ENCODE data around the gene AUNIP. TPM values are rescaled to one million over a fixed set of nuclear protein-coding genes. Genes with fewer than 3 reads are reported as not detected.

The AUNIP gene, protein sequence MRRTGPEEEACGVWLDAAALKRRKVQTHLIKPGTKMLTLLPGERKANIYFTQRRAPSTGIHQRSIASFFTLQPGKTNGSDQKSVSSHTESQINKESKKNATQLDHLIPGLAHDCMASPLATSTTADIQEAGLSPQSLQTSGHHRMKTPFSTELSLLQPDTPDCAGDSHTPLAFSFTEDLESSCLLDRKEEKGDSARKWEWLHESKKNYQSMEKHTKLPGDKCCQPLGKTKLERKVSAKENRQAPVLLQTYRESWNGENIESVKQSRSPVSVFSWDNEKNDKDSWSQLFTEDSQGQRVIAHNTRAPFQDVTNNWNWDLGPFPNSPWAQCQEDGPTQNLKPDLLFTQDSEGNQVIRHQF
- total RNA-seq: 0.70 and 2.3 TPM in 2 replicates
- 0.90 TPM for polyA plus RNA-seq (2012)

DNA sequence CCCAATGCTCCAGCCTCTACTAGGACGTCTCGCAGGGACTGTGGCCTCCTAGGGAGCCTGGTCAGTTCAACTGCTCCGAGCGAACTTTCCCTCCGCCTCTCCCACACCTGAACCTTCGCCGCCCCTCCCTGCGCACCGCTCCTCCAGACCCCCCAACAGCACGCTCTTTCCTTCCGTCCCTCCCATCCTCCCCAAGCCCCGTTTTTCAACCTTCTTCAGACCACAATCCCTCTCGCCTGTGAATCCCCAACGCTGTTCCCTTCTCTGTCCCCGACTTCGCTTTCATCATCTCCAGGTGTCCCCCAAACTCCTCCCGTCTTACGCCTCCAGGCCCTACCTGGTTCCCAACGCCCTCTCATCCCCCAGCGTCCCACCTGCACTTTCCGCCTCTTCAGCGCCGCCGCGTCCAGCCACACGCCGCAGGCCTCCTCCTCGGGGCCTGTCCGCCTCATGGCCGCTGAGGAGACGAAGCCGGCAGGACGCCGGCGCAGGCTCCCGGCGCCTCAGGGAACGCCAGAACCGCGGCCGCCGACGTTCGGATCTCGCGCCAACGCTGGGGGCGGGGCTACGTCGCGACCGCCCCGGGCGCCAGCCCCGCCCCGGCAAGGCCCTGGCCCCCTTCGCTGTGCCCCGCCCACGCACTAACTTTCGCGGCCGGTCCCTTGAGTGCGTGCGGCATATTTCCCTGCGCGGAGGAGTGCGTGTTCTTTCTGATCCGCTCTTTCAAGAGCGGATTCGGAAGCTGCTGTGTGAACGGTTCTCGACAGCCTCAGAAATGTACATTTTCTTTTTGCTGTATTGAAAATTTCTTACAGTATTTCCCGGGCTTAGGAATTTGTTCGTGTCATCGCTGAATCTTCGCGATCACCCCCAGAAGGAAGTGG is at the start of gene AUNIP:
AUNIP (minus strand) TSS at position 552 of the 884 bp plus-strand sequence; CDS start at position 452, 100 bp downstream.
- peak; percentile 90 for DNase-seq (ENCODE audit: low read depth)

DNA sequence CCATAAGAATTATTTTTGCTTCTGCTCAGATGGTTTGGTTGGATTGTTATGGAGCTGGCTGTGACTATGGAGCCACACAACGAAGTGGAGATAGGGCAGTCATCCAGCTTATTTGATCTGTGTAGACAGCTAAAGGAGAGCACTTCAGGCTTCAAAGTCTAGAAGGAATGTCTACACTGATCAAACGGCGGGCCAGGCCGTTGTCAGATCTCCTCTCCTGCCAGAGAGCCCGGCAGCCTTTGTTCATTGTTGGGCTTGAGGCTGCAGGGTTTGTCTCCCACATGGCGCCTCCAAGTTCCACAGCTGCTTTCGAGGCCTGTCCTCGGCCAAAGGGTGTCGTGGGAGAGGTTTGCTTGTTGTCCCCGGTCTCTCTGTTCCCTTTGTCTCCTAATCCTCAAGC is 49.8 kb upstream of the AUNIP start:
- peak; percentile 53 for DNase-seq (ENCODE audit: low read depth)

DNA sequence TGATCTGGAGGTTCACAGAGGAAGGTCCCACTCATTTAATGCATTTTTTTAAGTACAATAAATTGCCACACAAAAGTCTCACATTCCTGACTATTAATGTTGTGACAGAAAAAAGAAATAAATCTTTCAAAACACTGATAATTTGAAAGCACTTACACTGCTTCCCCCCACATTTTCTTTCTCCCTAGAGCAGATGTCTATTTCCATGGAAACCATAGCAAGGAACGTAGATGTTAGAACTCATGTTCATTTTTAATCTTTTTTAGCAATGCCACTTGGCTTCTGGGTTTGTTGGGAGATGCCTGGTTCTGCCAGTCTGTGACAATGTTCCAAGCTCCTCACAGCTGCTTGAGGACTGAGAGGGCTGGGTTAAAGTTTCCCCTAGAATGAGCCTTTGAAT is 48.9 kb upstream of the AUNIP start:
- DNase-seq (ENCODE audit: low read depth): no peak

DNA sequence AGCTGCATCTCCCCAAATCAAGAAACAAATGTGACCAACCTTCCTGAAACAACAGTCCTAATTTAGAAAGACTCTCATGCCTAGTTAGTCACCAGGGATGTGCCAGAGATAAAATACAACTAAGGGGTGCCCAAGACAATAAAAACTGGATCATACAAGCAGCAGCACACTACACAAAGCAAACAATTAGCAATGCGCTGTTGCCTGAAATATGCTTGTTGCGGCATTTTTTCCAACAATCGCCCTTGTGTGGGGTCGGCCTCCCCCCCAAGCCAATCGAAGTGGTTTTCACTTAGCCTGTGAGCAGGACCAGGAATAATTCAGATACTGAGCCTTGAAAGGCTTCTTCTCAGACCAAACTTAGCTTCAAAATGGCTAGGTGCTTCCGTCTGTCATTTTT is 48.3 kb upstream of the AUNIP start:
- DNase-seq (ENCODE audit: low read depth): peak; percentile 67

DNA sequence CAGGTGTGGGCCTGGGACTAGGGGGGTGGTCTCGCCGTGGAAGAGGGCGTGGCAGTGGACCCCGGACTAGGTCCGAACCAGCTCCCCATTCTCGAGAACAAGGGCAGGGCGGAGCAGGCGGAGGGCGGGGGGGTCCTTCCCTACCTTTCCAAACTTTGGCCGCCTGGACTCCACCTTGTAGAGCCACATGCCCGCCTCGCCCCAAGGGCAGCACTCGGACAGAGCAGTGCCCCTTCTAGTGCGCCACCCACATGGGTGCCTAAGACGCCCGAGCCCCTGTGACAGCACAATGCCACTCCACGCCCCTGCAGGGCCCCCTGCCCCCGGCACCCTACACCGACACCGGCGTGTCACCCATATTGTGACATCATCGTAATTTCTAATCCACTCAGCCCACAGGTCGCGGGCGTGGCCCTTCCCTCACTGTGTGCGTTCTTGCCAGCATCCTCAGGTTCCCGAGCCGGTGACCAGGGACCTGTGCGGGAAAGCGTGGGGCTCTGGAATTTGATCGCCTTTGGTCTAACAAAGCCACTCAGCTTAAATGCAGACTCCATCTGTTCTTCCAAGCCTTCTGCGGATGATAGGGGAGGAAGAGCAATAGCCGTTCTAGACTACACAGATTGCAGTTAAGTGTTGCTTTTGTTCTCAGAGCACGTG is 47.5 kb upstream of the AUNIP start:
- peak; percentile 39 for DNase-seq (ENCODE audit: low read depth)

DNA sequence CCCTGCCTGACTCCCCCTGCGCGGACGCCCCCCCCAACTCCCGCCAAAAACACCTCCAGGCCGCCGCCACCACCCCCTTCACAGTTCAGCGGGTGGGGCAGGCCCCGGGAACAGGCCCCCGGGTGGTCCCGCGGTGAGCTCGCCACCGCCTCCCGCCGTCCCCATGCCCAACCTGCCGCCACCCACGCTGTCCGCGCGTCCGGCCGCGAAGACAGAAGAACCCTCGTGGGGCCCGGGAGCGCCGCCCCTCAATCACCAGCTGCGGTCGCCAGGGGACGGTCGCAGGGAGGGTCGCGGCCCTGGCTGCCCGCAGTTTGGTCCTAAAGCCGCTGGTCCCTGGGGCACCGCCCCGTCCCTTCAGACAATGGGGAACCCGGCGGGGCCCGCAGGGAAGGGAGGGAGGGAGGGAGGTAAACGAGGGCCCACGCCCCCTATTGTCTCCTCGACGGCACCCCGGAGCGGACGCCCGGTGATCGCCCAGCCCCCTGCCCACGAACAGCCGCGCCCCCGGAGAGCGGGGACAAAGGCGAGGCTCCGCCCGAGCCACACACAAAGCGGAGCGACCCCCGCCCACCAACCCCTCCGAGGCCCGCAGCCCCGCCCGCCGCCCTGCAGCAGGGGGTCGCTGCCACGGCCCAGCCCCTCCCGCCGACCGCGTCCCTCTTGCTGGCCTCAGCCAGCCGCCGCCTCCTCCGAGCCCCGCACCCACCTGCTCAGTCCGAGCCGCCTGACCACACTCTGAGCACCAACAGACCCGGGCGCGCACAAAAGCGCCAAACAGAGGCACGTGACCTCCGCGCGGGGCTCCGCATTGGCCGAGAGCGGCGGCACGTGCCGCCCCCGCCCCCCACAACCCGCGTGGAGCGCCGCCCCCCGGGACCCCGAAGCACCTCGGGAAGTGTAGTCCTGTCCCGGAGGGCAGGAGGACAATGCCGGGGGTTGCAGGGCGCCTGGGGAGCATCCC is 46.7 kb upstream of the AUNIP start, which contains the start of gene STMN1:
STMN1 (minus strand) TSS at position 740 of the 964 bp plus-strand sequence. CDS start 1,743 bp downstream, outside the sequence.
- peak; percentile 96 for DNase-seq (ENCODE audit: low read depth)

DNA sequence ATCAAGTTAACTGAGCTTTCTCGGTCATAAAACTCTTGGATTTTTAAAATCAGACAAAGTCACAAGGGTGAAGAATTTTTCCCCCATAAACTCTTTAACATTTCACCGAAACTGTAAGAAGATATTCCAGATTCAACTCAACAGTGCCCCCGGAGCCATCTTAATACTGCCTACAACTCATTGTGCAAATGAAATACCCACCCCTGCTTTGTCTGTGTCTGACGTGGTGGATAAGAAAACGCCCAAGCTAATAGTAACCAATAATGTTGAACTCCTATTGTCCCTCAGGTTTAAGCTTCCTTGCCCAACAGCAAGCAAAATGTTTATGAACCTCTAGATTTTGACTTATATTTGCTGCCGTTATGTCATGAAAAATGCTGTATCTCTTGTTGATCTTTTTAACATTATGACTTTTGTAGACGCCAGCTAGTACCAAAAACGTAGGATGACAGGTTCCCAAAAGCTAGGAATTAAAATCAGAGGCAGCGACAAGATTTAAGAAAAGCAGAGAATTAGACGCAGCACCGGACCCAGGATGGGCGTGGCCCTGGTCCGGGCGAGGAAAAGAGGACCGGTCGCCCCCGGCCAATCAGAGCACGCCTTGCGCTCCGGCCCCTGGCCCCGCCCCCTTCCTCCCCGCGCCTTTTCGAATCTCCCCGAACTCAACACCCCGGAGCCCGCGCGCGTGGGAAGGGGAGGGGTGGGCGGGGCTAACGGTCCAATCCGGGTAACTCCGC is 45.9 kb upstream of the AUNIP start:
- DNase-seq (ENCODE audit: low read depth): peak; percentile 94

DNA sequence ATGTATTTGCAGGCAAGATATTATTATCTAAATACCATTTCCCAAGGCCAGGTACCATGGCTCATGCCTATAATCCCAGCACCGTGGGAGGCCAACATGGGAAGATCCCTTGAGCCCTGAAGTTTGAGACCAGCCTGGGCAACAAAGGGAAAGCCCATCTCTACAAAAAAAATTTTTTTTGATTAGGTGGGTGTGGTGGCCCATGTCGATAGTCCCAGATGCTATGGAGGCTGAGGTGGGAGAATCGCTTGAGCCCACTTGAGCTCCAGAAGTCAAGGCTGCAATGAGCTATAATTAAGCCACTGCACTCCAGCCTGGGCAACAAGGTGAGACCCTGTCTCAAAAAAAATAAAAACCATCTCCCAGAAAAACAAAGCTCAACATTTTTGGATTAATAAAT is 44.7 kb upstream of the AUNIP start:
- DNase-seq (ENCODE audit: low read depth): no peak

DNA sequence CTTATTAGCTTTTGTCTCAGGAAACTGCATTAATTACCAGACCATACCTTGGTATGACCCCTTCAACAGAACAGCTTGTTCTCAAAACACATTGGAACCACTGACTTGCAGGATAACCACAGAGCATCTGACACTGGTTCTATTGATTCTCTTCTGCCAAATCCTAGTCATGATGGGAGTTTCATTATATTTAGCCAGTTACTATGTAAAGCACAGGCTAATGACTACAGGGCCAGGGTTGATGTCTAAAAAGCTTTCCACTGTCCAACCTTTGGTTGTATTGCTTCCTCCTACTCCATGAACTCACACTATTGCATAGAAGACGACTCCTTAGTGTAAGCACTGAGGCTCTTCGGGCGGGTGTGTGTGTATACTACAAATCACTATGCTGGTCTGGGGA is 43.2 kb upstream of the AUNIP start:
- peak; percentile 62 for DNase-seq (ENCODE audit: low read depth)

DNA sequence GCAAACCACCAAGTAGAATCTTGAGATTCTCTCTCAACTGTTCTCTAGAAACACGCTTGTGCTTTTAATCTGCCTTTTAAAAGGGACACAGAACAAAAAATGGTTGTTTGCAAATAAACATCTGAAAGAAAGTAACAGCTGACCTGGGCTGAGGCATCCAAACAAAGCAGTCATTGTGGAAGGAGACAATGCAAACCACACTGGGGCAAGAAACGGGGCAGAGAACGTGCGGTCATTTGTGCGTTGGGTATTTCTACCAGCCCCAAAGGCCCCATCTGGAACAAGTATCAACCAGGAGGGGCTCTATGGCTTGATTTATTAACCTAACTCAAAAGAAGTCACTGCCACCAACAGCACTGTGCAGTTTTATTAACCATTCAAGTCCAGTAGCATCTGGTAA is 41.0 kb upstream of the AUNIP start:
- peak; percentile 54 for DNase-seq (ENCODE audit: low read depth)

DNA sequence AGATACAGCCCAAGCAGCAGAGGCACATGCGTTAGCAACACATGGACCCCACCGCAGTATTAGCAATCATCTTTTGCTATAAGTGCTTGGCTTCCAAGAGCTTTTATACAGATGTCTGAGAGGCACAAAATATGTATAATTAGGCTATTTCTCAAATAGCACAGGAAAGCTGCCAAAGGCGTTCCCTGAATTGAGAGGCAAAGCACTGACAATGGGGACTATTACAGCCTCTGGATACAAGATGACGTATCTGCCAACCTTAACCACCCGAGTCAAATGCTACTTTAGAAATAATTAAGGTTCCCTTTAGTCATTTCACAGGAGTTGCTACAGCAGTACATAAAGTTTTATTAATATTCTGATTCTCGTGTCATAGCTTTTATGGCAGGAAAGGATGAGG is 40.5 kb upstream of the AUNIP start:
- DNase-seq (ENCODE audit: low read depth): no peak

DNA sequence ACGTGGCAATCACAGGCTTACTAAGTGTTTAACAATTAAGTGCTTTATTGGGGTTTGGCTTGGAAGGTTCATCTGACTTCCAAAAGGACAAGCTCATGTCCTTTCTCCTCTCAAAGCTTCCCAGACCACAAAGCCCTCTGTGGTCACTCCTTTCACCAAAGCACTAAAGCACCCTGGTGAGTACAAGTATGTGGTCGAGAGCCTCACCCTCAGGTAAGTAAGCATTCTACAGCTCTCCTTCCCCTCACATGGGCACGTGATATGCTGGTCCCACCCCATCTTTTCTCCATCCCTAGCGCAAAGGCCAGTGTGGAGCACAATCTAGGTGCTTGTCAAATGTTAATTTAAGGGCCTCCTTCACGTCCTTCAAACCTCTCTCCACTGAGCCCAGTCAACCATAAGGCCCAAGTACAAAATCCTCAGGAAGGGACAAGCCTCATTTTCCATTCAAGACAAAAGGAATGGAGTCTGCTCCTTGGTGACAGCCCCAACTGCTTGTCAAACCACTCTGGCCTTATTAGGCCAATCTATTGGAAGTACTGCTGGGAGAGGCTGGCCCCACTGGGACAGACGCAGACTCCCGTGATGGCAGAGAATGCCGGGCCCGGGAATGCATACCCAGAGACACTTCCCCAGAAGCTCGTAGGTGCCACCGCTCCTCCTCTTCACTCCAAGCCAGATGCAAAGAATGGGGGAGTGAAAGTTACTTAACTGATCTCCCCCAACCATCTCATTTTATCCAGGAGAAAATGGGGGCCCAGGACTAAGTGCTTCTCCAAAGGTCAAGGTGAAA is 39.2 kb upstream of the AUNIP start:
- DNase-seq (ENCODE audit: low read depth): peak; percentile 80

DNA sequence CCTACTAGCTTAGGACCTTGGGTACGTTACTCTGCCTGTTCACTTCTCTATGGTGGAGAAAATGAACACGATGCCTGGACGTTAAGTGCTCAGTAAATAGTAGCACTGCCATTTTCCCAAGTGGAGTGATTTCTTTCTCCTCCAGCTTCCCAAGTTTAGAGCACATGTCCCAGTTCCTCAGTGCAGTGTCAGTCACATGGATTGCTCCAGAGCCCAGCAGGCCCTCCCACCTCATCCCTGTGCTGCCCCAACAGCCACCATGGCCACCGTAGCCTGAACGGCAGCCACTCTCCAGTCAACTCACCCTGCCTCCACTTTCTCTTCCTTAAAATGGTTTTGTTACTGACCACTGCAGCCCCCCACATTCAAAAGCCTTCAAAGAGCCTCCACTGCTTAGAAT is 38.5 kb upstream of the AUNIP start:
- no peak for DNase-seq (ENCODE audit: low read depth)

DNA sequence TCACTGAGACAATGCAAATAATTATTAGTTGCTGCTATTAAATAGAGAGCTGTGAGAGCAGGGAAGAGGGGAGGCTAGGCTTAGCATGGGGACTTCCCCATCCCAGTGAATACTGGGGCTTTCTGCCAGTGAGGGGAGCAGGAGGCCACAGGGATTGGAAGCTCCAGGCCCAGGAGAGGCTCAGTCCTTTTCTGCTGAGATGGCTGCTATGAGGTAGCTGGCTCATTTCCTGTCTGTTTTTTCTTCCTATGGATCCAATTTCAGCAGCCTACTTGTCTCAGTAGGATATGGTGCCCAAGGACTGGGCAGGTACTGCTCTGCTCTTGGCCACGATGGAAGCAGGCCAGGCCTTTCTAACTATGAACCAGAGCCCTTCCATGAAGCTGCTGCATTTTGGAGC is 37.0 kb upstream of the AUNIP start:
- no peak for DNase-seq (ENCODE audit: low read depth)

DNA sequence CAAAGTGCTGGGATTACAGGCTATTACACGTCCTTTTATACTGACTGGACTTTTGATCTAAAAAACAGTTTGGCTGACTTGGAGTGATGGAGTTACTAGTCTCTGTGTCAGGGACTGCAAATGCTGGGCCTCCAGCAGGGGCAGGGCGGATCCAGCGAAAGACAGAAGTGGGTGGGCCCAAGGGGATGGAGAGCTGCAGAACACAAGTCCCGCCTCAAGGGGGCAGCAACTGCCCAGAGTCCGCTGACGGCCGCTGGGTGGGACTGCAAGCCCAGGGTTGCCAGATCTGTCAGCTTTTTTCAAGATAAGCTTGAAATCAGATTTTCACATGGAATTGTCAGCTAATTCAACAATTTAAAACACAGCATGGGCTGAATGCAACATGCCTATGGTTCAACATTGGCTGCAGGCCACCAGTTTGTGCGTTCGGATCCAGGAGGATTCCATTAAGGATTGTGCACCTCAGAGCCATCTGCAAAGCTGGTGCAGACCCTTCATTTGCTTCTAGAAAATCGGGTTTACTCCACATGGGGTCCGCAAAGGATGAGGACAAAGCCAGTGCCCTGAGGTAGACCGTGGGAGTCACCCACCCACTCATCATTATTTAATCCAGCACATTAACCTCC is 36.2 kb upstream of the AUNIP start:
- peak; percentile 93 for DNase-seq (ENCODE audit: low read depth)

DNA sequence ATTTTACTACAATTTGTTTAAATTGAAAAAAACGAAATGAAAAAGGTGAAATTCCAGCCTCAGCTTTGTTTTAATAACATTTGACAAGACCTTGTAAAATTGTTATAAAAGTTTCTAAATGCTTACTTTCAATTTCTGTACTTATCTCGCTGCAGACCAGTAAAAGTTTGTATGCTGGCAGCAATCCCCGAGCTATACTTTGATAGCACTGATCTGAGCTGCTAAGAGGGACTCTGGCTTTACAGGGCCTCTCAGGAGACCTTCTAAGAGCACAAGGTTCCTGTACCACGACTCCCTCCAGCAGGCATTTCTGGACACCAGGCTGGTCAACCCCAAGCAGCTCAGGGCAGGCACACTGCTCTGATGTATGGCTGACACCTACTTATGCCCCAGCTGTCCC is 33.9 kb upstream of the AUNIP start:
- DNase-seq (ENCODE audit: low read depth): peak; percentile 59

DNA sequence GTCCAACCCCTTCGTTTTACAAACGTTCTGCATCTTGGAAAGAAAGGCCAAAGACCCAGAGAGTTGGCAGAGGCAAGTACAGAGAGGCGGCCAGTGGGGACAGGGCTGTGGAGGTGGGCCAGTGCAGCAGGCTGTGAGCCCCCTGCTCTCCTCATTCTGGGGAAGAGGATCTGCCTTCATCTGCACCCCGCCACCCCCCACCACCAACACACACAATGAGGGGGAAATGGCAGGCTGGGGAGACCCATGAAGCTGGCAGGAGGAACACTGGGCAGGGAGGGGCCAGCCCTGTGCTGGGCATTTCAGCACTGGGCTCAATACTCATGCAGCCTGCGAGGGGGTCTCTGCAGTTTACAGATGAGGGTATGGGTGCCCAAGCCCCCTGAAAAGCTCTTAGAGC is 32.3 kb upstream of the AUNIP start:
- DNase-seq (ENCODE audit: low read depth): no peak

DNA sequence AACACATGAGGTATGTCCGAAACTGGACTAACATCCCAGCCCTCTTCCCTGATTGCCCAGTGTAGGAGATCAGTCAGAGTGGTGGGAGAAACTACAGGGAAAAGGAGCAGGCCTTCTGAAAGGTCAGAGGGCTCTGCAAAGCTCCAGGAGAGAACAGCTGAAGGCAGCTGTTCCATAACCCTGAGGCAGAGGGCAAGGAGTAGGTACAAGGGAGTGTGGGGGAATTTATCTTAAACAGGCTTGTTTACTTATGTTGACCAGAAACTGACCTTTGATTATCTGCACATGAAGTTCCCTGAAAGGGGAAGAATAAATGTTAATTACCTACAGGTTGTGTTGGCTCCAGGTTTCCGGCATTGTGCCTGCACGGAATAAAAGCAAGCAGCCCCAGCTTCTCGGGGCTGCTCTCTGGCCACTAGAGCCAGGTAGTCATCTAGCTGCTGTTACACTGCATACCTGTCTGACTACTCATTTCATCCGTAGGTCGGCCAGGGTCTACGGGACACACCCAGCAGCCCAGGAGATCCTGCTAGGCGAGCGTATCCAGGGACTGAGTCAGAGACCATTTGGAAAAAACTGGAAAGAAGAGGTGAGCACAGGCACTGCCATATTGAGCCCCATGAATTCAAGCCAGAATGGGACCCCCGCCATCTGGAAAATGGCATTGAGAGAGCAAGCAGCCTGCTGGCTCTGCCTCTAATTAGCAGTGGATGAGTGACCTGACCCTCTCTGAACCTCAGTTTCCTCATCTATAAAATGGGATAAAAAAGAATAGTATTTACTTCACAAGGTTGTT is 31.2 kb upstream of the AUNIP start:
- DNase-seq (ENCODE audit: low read depth): peak; percentile 57

All from myocyte (in vitro differentiated cells).